ENCODE data around the gene DNAH14.

GRCh38 chr1:225341642-225342041 is 412.2 kb downstream of the DNAH14 start:
- TF ChIP-seq MAFK (IDR thresholded peaks at IDR 0.05; ENCODE audit: partially characterized antibody) (no peak), RFX5 (IDR thresholded peaks at IDR 0.05) (no peak), CTCF (IDR thresholded peaks at IDR 0.05) (no peak), RCOR1 (IDR thresholded peaks at IDR 0.05; ENCODE audit: low read depth, low read length) (no peak), ESRRA (IDR thresholded peaks at IDR 0.05; ENCODE audit: borderline replicate concordance, low read length) (no peak), FOXS1 (CRISPR knock-in tag; IDR thresholded peaks at IDR 0.05) (no peak), RAD21 (conservative IDR thresholded peaks at IDR 0.05 in 1 of 2, IDR thresholded peaks at IDR 0.05 in 1 of 2) (no peak), POLR2A (IDR thresholded peaks at IDR 0.05; ENCODE audit: low read length) (no peak), CBX8 (IDR thresholded peaks at IDR 0.05) (no peak)

All from A549 (cell line).